ENCODE measurements around the gene SLIT3.

Gene SLIT3

DNA sequence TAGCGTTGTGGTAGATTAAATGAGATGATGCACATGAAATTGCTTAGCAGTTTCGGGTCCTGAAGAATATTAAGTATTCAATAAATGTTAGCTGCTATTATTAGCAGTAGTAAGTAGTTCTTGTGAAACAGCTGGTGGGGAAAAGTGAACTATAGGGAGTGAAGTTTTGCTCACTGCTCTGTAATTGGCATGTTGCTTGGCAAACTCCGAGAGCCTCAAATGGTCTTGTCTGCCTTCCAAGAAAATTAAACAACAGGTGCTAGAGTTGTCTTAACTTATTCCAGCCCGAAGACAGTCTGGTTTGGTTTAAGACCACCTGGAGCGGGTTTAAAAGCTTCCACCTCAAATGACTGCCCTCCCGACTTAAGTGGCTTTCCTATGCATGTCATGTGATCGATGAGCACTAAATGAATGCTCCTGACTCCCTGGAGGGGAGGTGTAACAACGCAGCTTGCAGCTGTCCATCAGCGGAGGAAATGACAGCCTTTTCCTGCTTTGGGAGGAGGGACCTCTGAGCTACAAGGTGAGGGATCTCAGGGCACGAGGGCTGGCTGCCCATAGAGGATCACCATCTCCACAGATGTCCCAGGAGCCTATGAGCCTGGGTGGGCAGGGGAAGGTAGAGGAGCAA lies 518.9 kb downstream of the SLIT3 start:
- DNase-seq, result no peak

DNA sequence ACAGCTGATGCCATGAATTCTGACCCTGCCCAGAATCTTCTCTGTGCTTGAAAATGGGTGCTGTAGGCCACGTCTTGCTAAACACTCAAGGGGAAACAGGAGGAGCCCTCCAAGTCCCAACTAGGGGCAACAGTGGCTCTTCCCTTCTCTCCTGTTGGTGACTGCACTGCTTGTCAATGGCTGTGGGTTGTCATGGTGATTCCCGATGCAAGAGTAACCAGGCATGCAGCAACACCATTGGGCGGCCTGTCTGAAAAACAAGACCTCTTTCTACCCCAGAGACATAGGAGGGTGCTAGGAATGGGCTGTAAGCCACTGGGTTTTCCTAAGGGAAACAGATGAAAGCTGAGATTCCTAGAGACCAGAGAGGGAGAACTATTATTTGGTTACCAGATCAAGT lies 520.1 kb downstream of the SLIT3 start:
- DNase-seq, result no peak

DNA sequence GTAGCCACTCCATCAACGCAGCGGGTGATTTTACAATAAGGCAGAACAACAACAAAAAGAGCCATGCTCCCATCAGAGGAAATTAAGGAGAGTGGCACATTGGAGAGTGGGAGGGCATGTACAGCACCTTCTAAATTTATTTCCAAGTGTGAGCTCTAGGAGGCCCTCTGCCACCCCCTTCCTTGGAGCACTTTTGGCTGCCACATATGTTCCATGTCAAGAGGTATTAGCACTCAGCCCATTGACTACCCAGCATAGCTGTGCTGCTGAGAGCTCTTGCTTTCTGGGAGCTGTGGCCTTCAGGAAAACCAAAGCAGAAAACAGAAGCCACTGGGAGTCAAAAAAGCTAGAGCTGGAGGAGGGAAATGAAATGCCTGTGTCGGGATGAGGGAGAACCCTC lies 521.6 kb downstream of the SLIT3 start:
- DNase-seq, result no peak

DNA sequence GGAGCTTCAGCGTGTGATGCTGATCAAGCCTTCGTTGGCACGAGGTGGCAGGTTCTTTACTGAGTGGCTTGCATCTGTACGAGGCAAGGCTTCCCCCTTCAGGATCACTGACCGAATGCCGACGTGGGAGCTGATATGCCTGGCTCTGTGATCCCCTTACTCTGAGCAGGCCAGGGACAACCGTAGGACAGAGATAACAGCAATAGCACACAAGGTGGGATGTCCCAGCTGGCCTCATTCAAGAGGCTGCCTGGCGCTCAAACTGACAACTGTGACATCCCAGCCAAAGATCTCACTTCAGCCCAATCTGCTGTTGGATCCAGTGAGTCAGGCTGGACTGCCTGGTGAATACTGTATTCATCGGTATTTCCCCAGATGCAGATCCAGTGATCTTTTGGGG lies 522.4 kb downstream of the SLIT3 start:
- no peak for DNase-seq

DNA sequence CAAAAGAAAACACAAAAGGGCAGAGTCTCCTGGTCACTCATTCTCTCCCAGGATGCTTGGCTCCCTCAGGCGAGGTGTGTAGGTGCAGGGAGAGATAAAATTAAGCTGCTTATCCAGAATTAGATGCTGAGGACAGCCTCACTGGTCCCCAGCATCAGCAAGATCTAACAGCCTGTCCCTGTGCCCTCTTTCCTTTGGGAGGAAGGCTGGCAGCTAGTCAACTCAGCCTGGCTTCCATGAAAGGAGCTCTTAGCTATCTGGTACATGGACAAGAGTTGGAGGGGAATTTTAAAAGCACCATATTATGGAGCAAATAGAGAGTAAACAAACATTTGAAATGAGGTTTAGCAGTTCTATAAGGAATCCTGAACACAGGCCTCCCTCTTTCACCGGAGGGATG lies 523.3 kb downstream of the SLIT3 start:
- DNase-seq, result no peak

DNA sequence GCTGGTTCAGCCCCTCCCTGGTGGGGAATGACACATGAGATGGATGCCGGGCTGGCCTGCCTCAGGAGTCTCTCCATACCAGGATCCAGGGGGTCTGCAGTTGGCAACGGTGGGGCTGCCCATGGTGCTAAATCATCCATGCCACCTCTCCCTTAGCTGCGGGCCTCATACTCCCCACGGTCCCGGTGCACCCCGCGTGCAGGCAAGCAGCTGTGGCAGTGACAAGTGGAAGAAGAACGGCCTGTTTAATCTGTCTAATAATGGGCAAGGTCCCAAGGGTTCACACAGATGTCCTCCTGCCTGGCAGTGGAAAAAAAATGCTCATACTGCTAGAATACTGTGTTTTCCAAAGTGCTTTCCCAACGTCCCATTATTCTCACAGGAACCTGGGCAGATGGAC lies 524.9 kb downstream of the SLIT3 start:
- DNase-seq, result no peak

DNA sequence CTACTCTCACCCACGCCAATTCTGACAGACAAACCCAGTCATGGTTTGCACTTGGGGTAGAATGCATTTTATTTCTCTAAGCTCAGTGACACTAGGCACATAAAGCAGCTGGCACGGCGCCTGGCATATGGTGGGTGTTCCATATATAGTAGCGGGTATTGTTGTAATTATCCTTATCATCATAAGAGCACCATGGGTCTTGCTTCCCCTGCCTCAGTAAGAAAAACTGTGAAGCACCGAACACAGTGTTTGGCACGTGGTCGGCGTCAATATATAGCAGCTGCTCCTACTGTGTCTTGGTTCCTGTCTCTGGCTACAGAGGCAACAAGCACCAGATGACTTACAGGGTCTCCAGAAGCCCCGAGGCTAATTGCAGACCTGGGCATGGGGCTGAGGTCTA lies 527.7 kb downstream of the SLIT3 start:
- DNase-seq, result no peak

DNA sequence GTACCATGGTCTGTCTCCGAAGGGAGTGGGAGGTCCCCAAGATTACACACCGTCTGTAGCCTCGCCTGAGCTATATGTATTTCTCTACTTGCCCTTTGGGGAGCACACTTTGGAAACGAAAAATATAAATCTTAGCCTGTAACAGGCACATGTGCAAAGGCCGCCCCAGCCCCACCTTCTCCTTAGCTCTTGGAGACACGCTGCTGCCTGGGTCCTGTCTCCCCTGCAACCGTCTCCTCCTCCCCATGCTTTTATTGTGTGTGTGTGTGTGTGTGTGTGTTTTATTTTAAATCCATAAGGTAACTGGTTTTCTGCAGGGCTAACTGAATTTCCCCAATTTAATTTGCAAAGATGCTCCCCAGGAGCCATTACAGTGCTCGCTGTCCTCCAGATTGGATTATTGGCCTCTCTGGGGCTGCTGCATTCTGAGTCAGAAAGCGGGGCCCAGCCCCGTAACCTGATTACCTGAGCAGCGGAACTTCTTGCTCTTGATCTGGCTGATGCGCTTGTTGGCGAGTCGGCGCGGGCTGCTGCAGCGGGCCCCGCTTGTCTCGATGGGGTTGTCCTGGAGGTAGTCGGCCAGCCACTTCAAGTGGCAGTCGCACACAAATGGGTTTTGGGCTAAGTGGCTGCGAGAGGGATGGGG lies 528.5 kb downstream of the SLIT3 start:
- no peak for DNase-seq

DNA sequence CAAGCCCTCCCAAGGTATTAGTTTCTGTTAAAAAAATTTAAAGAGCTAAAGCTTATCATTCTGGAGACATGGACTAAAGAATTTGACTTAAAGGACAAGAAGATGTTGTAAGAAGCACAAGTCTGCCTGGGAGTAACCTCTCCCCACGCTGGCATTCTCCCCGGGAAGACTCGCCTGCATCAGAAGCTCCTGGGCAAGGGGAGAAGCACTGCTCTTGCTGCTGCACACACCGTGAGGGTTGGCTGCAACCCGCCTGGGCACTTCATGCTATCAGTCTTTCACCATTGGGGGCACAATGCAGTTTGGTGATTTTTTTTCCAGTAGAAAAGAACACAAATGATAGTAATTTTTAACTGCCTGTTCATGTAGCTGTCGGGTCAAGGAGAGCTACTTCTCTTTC lies 529.3 kb downstream of the SLIT3 start:
- no peak for DNase-seq

DNA sequence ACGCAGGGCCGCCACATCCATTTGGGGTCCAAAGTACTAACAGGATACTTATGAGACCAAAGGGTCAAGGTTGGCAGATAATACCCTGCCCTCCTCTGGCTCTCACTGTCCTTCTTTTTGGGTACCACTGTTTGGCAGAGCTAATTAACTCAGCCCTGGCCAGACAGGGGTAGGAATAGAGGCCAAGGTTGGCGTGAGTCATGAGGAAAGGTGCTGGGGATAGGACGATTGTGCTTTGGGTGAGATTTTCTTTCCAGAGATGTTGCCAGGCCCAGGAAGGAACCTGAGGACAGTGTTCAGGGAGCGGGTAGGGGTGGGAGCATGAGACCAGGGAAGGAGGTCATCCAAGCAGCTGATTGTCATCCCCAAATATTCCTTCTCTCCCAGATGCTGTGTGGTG lies 529.9 kb downstream of the SLIT3 start:
- no peak for DNase-seq

DNA sequence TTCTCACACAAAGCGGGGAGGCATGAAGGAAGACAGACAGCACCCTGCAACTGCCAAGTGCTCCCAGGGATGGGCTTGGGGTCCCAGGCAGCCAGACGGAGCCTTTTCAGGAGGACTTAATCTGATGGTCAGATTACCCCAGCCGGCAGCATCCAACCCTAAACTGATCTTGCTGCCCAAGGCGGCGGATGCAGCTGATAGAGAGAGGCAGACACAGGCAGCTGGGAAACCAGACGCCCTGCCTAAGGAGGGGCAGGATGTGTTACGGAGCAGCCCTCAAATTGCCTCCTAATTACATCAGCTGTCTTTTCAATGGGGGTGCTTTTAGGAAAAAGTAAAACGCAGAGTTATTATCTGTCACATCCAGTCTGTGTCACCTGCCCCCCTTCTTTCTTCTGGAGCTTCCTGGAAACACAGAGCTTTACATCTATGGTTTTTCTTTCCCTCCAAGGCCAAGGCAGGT lies 530.9 kb downstream of the SLIT3 start:
- no peak for DNase-seq

DNA sequence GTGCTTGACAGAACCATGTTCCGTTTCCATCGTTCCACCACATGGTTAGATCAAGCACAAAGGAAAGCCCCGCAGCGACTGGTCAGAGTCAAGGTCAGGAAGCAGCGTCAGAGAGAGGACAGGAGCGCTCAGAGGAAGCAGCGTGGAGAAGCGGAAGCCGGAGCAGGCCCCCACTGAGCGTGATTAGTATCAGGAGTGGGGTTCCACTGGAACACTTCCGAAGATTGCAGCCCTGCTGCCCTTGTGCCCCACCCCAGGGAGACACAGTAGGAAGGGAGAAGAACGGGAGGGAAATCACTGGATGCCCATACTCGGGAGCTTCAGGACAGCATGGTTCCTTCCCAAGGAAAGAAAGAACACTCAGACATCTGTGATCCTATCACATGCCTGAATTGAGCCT lies 532.8 kb downstream of the SLIT3 start:
- DNase-seq, result no peak

DNA sequence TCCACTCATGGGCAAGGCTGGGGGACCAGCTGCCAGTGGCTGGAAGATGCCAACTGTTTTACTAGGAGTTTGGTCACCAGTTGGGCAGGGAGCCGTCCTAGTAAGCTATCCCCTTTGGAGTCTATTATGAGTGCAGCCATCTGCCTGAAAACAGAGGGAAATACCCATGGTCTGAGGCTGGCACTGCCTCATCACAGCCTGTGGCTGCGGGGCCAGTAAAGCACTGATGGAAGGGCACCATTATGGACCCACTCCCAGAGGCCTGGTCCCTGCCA lies 534.6 kb downstream of the SLIT3 start:
- no peak for DNase-seq

DNA sequence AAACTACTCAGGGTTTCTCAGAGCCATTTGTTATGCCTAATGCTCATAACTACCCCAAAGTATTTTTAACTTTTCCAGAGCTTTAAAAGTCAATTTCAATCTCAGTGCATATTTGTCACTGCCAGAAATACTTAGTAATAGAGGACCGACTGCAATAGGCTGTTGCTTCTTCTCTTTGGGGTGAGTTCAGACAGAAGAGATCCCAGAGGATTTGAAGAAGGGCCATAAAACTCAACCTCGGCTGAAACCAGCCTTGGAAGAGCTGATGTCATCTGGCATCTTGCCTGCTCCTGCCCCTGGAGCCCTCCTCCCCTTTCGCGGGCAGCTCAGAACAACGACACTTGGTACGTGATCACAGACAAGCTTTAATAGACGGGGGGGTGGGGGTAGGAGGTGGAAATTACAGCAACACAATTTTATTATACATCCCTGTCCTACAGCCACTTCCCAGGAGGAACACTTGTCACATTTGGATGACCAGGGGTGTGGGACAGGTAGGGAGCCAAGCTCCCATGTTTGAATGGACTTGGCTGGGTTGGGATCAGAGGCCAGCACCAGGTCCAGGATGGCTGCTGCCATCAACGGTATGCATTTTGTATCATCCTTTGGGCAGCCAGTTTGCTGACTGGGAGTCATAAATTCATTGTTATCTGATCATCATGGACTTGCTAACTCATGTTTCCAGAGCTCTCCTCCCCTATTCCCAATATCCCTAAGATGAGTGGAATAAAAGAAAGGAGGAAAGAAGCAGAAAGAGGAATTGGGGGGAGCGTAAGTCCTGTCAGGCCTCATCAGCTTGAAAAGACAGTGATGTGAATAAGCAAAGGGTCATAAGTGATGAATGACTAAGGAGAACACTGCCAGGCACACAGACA lies 535.2 kb downstream of the SLIT3 start:
- no peak for DNase-seq

DNA sequence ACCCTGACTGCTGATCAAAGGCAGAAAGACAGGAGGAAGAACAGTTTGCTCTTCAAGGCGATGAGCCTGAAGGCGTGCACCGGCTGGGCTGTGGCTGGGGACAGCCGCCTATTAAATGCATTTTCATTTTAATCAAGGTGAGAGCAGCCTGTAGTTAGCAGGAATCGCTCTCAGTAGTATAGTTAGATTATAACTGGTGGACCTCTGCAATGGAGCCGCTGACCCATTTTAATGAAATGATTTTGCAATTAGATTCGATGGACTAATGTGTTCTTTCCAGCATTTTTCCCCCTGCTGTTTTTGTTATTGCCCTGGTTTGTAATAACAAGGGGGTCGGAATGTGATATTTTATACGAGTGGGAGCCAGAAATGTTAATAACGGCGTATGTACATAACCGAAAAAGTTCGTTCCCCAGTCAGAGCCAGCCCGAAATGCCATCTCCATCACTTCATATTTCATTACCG lies 535.8 kb downstream of the SLIT3 start:
- no peak for DNase-seq

DNA sequence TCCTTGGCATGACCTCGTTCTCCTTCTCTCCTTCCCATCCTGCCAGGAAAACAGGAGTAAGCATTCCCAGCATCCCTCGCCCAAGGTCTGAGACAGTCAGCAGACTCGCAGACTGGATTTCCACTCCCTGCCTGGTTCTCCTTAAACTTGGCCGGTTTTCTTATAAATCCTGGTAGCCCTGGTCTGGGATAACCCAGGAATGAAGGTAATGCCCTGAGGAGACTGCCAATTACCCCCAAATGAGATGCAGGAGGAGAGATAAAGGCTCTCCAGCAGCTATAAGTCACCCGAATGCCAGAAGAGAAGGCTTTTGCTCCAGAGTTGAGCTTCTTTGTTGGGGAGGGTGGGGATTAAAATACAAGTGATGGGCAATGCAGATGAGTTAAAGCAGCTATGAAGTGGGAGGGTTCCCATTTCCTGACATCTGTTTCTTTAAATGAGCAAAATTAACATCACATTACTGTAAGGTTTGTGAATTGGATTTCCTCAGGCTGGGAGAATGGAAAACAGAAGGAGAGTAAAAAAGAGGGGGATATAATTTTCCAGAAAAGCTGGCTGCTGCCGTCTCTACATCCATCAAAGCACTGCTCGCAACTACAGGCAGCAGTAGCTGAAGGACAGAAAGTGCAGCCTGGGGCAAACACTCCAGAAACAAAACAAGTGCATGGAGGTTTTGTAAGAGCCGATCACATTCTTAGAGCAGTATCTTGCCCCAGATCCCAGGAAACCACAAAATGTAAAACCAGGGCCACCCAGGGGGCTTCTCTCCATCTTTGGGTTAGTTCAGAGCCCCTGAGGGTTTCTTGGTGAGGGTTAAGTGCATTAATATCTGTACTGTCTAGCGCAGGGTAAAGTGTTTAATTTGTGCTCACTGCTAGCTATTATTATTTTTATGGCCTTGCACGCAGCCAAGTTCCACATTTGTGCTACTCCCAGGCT lies 544.2 kb downstream of the SLIT3 start:
- DNase-seq, result no peak

DNA sequence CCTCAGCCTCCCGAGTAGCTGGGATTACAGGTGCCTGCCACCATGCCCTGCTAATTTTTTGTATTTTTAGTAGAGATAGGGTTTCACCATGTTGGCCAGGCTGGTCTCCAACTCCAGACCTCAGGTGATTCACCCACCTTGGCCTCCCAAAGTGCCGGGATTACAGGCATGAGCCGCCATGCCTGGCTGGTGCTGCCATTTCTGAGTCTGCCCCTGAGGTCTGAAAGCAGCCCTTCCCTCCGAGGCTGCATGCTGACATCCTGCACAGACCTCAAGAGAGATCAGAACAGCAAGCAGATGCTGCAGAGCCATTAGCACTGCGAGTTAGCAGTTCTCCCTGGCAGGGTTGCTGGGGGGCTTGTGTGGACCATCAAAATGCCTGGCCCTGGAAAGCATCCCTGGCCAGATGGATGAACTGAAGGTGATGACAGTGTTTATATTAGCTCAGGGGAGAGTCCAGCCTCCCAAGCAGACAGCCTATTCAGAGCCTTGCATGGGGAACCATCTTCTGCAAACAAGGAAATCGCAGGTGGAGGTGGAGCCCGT lies 545.3 kb downstream of the SLIT3 start:
- DNase-seq, result no peak

DNA sequence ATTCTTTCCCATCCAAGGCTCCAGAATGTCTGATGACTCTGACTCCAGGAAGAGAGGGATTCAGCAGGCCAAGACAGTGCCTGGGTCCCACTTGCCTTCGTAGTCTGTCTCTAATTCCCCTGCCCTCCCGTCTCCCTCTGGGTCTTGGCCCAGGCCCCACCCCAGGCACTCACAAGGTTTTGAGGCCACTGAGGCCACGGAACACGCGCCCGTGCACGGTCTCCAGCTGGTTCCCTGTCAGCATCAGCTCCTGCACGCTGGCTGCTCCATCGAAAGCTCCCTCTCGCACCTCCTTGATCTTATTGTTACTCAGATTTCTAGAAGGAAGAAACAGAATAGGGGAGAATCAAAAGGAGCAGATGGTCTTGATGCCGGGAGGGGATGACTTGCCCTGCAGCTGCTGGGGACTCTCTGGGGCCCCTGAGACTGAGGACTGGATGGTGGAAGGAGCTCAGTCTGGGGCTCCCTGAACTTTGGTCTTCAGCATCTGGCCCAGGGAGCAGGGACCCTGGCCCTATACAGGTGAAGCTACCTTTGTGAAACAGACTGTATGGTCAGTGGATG lies 547.2 kb downstream of the SLIT3 start:
- no peak for DNase-seq

DNA sequence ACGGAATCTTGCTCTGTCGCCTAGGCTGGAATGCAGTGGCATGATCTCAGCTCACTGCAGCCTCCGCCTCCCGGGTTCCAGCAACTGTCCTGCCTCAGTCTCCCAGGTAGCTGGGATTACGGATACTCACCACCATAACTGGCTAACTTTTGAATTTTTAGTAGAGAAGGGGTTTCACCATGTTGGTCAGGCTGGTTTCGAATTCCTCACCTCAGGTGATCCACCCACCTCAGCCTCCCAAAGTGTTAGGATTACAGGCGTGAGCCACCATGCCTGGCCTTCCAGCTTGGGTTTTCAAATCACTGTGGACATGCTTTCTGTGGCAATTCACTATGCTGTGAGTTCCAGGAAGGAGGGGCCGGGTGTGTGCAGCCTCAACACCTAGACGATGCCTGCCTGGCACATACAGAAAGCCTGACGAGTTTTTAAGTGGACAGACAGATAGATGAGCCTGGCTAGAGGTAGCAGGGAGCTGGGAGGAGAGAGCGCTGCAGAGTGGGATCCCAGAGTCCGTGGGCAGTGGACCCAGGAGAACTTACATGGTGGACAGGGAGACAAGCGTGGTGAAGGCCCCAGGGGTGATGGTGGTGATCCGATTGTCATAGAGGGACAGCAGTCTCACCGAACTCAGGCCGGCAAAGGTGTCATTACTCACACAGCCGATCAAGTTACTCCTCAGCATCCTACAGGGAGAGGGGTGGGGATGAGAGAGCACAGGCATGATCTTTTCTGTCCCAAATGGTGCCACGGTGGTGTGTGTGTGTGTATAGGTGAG lies 548.3 kb downstream of the SLIT3 start:
- no peak for DNase-seq

DNA sequence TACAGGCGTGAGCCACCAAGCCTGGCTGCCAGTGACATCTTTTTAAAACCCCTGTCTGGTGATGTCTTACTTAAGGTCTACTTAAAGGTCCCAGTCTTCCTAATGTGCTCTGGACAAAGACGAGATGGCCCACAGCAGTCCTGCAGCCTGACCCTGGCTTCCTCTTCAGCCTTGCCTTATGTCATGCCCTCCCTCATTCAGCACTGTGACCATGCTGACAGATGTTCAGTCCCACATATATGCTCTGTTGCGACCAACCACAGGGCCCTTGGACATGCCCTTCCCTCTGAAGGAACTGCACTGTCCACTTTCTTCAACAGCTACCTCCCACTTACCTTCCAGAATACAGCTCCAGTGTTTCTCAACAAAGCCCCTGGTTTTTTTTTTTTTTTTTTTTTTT lies 548.9 kb downstream of the SLIT3 start:
- no peak for DNase-seq

DNA sequence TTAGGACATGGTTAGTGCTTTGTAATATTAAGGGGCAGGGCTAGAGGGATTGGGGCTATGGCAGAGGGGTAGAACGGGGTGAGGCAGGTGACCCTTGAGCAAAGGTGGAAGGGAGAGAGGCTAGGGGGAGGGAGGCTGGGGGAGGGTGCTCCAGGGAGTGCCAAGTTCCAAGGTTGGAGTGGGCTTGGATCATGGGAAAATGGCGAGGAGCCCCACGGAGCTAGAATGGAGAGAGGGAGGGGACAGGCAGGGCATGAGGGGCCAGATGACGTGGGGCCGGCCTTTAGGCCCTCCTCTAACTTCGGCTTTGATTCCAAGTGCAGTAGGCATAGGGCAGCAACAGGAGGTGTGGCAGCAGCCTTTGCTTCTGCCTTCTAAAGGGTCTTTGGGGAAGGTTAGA lies 550.0 kb downstream of the SLIT3 start:
- DNase-seq, result no peak

Measured in activated CD4-positive, alpha-beta T cell treated with anti-CD3 and anti-CD28 coated beads for 48 hours (primary cell).